ENCODE results near the gene IL1RN.
A peak's percentile ranks its signal among the peaks of the same experiment; 100 is the strongest.

The IL1RN gene

DNA sequence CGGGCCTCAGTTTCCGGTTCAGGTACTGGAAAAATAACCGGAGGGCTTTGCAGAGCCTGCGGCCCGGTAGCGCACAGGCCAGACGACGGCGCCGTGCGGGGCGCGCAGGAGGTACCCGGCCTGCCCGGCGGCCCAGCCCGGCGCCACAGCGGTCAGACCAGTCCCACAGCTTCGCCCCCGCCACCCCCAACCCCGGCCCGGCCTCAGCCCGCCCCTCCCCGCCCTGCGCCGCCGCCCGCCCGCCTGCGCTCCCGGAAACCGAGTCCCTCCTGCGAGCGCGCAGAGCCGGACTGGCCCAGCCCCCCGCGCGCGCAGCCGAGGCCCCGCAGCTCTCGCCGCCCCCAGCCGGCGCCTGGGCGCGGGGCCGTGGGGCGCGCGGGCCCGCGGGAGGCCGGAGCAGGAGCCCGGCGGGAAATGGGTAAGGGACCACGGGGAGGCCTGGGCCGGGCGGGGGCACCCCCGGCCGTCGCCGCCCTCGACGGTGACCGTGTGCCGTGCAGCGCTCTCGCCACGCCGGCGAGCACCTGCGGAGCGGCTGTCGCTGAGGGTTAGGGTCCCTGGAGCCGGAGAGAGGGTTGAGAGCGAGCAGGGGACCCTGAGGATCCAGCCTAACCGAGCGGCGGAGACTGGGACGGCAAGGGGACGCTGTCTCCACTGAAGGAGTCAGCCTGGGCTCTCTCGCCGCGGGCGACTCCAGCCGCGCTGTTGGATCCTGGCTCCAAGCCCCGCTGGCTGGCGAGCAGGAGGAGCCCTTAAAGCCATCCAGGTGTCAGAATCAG, 29.9 kb downstream of the IL1RN start:
- peak overlapping the region; percentile 8 for H3K4me3 ChIP-seq (replicated peaks; ENCODE audit: low read depth, low read length)
- TF ChIP-seq, protein P1, sequence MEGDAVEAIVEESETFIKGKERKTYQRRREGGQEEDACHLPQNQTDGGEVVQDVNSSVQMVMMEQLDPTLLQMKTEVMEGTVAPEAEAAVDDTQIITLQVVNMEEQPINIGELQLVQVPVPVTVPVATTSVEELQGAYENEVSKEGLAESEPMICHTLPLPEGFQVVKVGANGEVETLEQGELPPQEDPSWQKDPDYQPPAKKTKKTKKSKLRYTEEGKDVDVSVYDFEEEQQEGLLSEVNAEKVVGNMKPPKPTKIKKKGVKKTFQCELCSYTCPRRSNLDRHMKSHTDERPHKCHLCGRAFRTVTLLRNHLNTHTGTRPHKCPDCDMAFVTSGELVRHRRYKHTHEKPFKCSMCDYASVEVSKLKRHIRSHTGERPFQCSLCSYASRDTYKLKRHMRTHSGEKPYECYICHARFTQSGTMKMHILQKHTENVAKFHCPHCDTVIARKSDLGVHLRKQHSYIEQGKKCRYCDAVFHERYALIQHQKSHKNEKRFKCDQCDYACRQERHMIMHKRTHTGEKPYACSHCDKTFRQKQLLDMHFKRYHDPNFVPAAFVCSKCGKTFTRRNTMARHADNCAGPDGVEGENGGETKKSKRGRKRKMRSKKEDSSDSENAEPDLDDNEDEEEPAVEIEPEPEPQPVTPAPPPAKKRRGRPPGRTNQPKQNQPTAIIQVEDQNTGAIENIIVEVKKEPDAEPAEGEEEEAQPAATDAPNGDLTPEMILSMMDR (IDR thresholded peaks at IDR 0.05; ENCODE audit: low read length, missing control alignments) = no peak
- DNase-seq (ENCODE audit: low read depth) = no peak

DNA sequence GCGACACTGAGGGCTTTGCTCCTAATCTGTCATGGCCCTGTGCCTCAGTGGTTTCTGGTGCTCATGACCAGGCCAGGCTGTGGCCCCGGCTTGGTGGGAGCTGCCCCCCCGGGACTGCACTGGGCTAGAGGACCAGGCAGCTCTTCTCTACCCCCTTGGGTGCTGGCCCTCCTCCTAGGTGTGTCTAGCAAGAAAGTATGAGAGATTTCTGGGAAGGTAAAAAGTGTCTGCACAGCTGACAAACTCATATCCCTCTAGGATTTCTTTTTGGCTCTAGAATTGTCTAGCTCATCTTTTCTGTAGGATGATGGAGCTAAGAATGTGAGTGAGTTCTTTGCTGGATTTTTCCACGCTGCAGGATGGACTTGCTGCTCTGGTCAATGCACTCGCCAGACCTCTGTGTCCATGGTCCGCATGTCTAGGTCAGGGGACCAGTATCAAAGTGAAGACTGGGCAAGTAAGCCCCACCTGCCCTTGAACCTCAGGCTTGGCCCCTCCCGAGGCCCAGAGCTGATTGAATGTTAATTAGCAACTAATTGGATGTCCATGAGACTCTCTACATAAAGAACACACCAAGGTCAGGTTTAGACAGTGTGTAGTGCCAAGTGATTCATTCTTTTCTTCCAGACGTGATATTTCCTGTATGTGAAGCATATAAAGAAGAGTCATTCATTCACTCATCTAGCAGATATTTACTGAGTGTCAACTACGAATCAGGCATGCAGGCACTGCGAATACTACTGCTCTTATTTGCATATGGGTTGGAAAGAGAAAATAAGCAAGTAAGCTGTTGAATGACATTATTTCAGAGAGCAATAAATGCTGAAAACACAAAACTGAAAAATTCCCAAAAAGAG, 30.7 kb downstream of the IL1RN start:
- peak overlapping the region; percentile 8 for H3K4me3 ChIP-seq (replicated peaks; ENCODE audit: low read depth, low read length)
- DNase-seq (ENCODE audit: low read depth) = peak; percentile 25
- TF ChIP-seq, protein P1 (IDR thresholded peaks at IDR 0.05; ENCODE audit: low read length, missing control alignments) = no peak

DNA sequence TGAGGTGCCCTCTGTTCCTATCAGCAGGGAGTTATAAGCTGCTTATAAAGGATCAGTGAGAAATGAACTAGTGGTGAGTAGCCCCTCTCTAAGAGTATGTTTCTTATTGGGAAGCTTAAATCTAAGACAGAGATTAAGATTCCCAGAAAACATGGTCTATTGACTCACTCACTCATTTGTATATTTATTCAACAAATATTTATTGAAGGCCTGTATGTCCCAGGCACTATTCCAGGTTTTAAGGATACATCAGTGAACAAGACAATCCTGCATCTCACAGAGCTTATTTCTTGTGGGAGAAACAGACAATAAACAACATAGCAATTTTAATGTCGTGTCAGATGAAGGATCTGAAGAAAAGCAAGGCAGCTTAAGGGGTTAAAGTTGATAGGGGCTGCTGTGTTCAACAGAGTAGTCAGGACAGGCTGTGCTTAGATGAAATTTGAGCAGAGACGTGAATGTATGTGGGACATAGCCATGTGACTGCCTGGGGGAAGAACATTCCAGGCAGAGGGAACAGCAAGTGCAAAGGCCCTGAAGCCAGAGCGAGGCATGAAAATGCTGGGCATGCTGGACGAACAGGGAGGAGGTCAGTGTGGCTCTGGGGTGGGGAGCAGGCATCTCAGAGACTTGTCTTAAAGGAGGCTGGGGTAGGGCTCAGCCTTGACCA, 31.6 kb downstream of the IL1RN start:
- TF ChIP-seq, protein P1 (IDR thresholded peaks at IDR 0.05; ENCODE audit: low read length, missing control alignments) = no peak
- H3K4me3 ChIP-seq (replicated peaks; ENCODE audit: low read depth, low read length) = no peak overlapping the region
- no peak for DNase-seq (ENCODE audit: low read depth)

DNA sequence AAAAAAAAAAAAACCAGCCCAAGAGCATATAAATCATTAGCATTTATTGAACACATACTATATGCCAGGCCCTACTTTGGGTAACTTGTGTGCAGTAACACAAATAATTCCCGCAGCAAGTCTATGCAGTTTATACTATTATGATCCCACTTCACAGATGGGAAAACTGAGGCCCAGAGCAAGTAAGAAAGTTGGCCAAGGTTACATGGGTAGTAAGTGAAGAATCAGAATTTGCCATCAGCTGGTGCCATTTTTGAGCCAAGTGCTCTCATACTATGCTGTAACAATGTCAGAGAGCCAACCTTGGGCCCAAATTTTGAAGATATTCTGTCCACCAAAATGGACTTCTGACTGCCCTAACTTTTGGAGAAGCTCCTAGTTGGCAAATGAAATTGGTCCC, 32.9 kb downstream of the IL1RN start:
- DNase-seq (ENCODE audit: low read depth) = no peak
- TF ChIP-seq, protein P1 (IDR thresholded peaks at IDR 0.05; ENCODE audit: low read length, missing control alignments) = no peak

DNA sequence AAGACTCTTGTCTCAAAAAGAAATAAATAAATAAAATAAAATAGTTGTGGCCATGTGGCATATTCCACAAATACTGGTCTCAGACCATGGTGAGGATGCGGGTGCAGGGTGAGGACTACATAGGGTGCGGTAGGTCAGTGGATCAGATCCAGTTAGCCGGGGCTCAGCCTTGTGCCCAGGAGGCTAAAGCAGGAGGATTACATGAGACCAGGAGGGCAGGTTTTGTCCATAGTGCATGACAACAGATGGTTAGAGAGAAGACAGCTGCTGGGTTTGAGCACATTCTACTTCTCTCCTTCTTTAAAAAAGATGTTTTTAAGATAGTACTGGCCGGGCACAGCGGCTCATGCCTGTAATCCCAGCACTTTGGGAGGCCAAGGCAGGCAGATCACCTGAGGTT, 33.6 kb downstream of the IL1RN start:
- DNase-seq (ENCODE audit: low read depth) = no peak
- H3K4me3 ChIP-seq (replicated peaks; ENCODE audit: low read depth, low read length) = no peak overlapping the region
- TF ChIP-seq, protein P1 (IDR thresholded peaks at IDR 0.05; ENCODE audit: low read length, missing control alignments) = no peak

More for the DNA sequence above, 32.9 kb downstream of the IL1RN start:
- no peak overlapping the region for H3K4me3 ChIP-seq (replicated peaks; ENCODE audit: low read depth, low read length)

DNA sequence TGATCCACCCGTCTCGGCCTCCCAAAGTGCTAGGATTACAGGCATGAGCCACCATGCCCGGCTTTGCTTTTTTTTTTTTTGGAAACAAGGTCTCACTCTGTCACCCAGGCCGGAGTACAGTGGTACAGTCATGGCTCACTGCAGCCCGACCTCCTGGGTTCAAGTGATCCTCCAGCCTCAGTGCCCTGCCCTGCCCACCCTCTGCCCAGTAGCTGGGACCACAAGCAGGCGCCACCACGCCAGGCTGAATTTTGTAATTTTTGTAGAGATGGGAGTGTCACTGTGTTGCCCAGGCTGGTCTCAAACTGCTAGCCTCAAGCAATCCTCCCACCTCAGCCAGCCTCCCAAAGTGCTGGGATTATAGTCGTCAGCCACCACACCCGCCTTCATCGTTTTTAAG, 34.8 kb downstream of the IL1RN start:
- no peak for DNase-seq (ENCODE audit: low read depth)
- TF ChIP-seq, protein P1 (IDR thresholded peaks at IDR 0.05; ENCODE audit: low read length, missing control alignments) = no peak
- no peak overlapping the region for H3K4me3 ChIP-seq (replicated peaks; ENCODE audit: low read depth, low read length)

Measured in fibroblast of pulmonary artery (primary cell).